ENCODE results near the gene GIT2. TPM values are rescaled to one million over a fixed set of nuclear protein-coding genes. Genes with fewer than 3 reads are reported as not detected.

Gene GIT2
- total RNA-seq, 1 experiment from 2014 or later: 21.7 TPM

DNA sequence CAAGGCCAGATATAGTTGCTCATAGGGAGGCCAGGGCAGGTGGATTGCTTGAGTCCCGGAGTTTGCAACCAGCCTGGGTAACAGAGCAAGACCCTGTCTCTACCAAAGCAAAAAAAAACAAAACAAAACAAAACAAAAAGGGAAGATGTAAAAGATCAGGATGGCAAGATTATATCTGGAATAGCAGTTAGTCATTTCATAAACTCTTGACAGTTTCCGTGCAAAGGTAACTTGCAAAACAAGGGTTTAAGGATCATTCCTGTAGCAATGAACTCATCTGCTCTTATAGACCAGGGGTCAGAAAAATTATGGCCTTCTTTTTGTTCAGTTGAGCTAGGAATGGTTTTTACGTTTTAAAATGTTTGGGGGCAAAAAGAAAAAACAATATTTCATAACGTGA, 29.6 kb downstream of the GIT2 start:
- POLR2A ChIA-PET: no interaction called here
- no peaks in the 10 kb centered on the region for H3K4me1 Mint-ChIP-seq
- H3K27ac Mint-ChIP-seq: no peak overlapping the region; the same call in 1 of the 2 replicates
- ATAC-seq (no peak), DNase-seq (ENCODE audit: low spot score) (no peak)
- CTCF ChIA-PET: no interaction called here
- H3K36me3 Mint-ChIP-seq: peaks cover 7% of the 10 kb centered on the region
- no peaks in the 10 kb centered on the region for H3K27me3 Mint-ChIP-seq (ENCODE audit: low read depth)
- H3K4me3 Mint-ChIP-seq: no peak overlapping the region
- no peaks in the 10 kb centered on the region for H3K9me3 Mint-ChIP-seq
- TF ChIP-seq CREM (CRISPR knock-in tag; IDR thresholded peaks at IDR 0.05) (no peak), PRRX2 (CRISPR knock-in tag; IDR thresholded peaks at IDR 0.05) (no peak), SP1 (CRISPR knock-in tag; conservative IDR thresholded peaks at IDR 0.05) (no peak), NFE2L1 (CRISPR knock-in tag; IDR thresholded peaks at IDR 0.05) (no peak), ZNF281 (CRISPR knock-in tag; IDR thresholded peaks at IDR 0.05) (no peak), ESRRA (CRISPR knock-in tag; IDR thresholded peaks at IDR 0.05; ENCODE audit: borderline replicate concordance) (no peak), ZNF219 (CRISPR knock-in tag; IDR thresholded peaks at IDR 0.05; ENCODE audit: borderline replicate concordance) (no peak), ZNF416 (CRISPR knock-in tag; IDR thresholded peaks at IDR 0.05) (no peak), GABPB1 (CRISPR knock-in tag; IDR thresholded peaks at IDR 0.05) (no peak), RELA (CRISPR knock-in tag; IDR thresholded peaks at IDR 0.05; ENCODE audit: borderline replicate concordance) (no peak), KAT7 (CRISPR knock-in tag; IDR thresholded peaks at IDR 0.05; ENCODE audit: borderline replicate concordance) (no peak), CBFB (CRISPR knock-in tag; IDR thresholded peaks at IDR 0.05; ENCODE audit: low read depth) (no peak), EMX1 (CRISPR knock-in tag; IDR thresholded peaks at IDR 0.05) (no peak), NR3C1 (CRISPR knock-in tag; conservative IDR thresholded peaks at IDR 0.05; ENCODE audit: low read depth) (no peak), MAX (CRISPR knock-in tag; IDR thresholded peaks at IDR 0.05) (no peak), GTF2I (CRISPR knock-in tag; conservative IDR thresholded peaks at IDR 0.05) (no peak)
- TF ChIP-seq, protein P1, sequence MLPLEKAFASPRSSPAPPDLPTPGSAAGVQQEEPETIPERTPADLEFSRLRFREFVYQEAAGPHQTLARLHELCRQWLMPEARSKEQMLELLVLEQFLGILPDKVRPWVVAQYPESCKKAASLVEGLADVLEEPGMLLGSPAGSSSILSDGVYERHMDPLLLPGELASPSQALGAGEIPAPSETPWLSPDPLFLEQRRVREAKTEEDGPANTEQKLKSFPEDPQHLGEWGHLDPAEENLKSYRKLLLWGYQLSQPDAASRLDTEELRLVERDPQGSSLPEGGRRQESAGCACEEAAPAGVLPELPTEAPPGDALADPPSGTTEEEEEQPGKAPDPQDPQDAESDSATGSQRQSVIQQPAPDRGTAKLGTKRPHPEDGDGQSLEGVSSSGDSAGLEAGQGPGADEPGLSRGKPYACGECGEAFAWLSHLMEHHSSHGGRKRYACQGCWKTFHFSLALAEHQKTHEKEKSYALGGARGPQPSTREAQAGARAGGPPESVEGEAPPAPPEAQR (CRISPR knock-in tag; IDR thresholded peaks at IDR 0.05): no peak
- TF ChIP-seq, protein P2, sequence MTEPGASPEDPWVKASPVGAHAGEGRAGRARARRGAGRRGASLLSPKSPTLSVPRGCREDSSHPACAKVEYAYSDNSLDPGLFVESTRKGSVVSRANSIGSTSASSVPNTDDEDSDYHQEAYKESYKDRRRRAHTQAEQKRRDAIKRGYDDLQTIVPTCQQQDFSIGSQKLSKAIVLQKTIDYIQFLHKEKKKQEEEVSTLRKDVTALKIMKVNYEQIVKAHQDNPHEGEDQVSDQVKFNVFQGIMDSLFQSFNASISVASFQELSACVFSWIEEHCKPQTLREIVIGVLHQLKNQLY (CRISPR knock-in tag; IDR thresholded peaks at IDR 0.05): no peak
- TF ChIP-seq, protein P3, sequence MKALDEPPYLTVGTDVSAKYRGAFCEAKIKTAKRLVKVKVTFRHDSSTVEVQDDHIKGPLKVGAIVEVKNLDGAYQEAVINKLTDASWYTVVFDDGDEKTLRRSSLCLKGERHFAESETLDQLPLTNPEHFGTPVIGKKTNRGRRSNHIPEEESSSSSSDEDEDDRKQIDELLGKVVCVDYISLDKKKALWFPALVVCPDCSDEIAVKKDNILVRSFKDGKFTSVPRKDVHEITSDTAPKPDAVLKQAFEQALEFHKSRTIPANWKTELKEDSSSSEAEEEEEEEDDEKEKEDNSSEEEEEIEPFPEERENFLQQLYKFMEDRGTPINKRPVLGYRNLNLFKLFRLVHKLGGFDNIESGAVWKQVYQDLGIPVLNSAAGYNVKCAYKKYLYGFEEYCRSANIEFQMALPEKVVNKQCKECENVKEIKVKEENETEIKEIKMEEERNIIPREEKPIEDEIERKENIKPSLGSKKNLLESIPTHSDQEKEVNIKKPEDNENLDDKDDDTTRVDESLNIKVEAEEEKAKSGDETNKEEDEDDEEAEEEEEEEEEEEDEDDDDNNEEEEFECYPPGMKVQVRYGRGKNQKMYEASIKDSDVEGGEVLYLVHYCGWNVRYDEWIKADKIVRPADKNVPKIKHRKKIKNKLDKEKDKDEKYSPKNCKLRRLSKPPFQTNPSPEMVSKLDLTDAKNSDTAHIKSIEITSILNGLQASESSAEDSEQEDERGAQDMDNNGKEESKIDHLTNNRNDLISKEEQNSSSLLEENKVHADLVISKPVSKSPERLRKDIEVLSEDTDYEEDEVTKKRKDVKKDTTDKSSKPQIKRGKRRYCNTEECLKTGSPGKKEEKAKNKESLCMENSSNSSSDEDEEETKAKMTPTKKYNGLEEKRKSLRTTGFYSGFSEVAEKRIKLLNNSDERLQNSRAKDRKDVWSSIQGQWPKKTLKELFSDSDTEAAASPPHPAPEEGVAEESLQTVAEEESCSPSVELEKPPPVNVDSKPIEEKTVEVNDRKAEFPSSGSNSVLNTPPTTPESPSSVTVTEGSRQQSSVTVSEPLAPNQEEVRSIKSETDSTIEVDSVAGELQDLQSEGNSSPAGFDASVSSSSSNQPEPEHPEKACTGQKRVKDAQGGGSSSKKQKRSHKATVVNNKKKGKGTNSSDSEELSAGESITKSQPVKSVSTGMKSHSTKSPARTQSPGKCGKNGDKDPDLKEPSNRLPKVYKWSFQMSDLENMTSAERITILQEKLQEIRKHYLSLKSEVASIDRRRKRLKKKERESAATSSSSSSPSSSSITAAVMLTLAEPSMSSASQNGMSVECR (CRISPR knock-in tag; IDR thresholded peaks at IDR 0.05; ENCODE audit: borderline replicate concordance): no peak
- TF ChIP-seq, protein P4, sequence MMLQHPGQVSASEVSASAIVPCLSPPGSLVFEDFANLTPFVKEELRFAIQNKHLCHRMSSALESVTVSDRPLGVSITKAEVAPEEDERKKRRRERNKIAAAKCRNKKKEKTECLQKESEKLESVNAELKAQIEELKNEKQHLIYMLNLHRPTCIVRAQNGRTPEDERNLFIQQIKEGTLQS (CRISPR knock-in tag; conservative IDR thresholded peaks at IDR 0.05): no peak

All from WTC11 (cell line).